ENCODE results near the gene POLE3.
"Not testable (repeated sequence)": the region's sequence is repeated elsewhere in the genome, so short reads cannot be mapped to it uniquely, and the experiment has no call there.

The POLE3 gene

DNA sequence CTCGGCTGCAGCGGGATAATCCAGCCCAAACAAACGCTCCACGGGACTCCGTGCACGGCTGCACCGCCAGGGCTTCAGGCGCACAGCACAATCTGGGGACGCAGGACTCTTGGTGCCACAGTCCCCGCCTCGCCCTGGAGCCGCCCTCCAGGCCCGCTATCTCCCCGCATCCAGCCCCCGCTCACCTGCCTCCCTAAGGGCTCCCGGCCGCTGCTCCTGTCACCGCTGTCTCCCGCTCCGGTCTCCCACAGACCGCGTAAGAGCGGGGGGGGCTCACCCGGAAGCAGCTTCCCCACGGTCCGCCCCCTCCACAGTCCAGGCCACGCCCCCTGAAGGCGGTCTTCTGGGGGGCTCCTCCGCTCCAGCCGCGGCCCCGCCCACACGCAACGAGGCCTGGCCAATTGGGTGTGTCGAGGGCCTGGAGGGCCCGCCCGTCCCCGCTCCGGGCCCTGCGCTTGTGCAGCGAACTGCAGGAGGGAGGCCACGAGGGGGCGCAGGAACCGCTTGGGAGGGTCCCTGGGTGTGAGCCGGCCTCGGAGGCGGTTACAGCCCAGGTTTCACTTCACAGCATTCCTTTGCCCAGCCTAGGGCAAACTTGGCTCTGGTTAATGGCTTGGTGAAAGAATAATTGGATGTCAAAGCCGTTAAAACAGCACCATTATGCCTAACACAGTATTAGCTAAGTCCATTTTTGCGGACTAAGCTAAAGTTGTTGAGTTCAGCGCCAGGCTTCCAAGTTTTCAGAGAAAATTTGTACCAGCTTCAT, 9.3 kb downstream of the POLE3 start, which contains the start of gene ALAD:
Gene ALAD, minus strand, starts transcription at position 258 of the 766 bp plus-strand sequence. CDS start 7,725 bp downstream, outside the sequence.
- peak; percentile 98 for DNase-seq

DNA sequence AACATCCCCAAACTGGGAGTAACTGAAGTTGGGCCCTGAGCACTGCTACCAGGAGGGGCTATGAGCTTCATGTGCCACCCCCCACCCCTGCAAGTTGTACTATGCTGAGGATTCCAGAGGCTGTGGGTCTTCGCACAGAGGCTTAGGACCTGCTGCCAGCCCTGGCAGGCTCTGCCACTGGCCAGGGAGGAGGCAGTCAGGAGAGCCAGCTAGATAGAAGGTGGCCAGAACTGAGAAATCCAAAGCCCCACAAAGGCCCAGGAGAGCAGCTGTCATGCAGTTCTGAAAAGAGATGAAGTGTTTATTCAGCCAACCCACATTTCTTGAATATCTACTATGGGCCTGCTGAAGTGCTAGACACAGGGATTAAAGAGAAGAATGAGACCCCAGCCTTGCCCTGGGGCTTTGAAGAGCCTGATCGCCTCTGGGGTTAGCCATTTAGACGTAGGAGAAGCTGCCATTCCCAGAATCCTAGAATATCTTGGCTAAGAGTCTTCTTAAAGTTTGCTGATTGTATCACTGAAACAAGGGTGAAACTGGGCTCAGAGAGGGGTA, 10.8 kb downstream of the POLE3 start:
- DNase-seq: no peak

DNA sequence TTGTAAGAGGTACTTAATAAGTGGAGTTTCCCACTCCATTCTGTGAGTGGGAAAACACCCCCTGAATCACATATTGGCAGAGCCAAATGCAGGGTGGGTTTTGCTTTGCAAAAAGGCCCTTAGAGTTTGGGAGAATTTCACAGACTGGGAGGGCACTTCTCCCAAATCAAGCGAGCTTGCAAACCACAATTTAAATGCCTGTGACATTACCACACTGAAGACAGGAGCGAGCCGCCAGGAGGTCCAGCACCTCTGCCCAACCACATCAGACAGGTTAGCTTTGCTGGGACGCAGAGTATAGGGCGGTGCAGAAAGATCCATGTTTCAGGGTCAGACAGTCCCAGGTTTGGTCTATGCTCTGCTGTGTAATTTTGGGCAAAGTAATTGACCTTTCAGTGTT, 11.7 kb downstream of the POLE3 start:
- DNase-seq: no peak

DNA sequence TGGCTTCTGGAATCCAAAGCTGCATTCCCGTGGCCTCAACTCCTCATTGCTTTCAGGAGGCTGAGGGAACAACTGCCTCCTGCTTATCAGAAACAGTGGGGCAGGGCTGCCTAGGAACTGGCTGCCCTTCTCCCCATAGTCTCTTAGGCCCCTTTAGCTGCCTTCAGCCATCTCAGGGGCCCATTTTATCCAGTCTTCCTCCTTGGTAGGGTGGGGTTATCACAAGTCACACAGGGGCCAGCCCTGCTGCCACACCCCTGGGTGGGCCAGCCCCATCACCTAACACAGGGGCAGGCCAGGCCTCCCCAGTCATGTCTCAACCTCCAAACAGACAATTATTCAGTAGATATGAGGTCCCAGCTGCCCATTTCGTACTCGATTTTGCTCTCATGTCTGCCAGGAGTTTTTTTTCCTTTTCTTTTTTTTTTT, 13.3 kb downstream of the POLE3 start:
- peak; percentile 27 for DNase-seq

DNA sequence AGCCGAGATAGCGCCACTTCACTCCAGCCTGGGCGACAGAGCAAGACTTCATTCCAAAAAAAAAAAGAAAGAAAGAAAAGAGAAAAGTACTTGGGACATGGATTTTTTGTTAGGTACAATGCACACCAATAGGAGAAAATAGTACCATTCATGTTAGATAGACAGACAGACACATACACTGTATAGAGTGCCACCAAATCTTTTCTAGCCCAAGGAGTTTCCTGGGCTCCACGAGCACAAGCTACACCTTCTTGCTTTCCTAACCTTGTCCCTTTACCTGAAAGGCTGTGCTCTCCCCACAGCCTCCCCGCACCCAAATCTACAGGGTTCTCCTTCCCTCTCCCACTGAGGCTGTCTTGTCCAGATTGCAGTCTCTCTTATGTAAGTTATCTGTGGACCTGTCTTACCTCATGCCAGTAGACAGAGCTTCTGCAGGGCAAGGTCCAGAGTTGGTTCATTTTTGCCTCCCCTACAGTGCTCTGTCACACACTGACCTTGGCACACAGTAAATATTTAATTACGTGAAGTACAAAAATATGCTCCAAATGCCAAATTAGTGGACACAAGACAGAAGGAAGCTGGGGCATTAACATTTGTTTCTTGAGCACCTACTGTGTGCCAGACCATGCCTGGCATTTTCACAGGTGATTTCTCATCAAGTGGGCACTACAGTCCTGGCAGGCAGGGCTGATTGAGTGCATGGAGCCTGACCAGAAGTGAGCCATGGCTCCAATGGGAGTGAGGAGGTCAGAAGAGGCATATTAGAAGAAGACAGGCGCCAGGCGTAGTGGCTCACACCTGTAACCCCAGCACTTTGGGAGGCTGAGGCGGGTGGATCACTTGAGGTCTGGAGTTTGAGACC, 15.2 kb downstream of the POLE3 start:
- DNase-seq: no peak

DNA sequence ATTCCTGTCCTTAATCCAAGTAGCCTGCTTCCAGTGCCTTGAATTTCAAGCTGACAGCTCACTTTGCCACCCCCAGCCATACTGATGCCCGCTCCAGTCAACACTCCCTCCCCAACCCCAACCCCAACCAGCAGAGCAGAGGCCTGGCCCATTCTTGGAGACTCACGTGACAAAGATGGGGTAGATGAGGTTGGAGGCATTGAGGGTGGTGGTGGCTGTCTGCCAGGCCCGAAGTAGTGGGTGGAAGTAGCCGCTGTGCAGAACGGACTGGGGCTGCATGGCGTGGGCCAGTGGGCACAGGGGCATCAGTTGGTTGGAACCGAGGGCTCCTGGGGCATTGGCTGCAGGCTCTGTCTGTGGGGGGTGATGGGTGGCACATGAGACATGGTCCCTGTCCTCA, 17.2 kb downstream of the POLE3 start:
- no peak for DNase-seq

DNA sequence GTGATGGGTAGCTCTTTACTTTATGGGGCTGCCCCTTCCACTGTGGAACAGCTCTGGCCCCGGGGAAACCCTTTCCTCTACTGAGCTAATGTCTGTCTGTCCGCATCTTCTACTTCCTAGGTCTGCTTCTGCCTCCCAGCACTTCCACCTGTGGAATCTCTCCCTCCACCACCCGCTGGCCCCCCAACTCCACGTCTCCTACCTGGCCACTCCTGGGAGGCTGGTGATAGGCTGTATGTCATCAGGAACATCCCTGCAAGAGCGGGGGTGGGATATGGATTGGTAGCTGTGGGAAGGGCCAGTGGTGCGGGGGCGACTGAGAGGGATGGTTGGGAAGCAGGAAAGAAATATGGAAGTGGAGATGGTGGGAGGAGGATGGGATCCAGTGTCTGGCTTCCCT, 18.6 kb downstream of the POLE3 start:
- no peak for DNase-seq

DNA sequence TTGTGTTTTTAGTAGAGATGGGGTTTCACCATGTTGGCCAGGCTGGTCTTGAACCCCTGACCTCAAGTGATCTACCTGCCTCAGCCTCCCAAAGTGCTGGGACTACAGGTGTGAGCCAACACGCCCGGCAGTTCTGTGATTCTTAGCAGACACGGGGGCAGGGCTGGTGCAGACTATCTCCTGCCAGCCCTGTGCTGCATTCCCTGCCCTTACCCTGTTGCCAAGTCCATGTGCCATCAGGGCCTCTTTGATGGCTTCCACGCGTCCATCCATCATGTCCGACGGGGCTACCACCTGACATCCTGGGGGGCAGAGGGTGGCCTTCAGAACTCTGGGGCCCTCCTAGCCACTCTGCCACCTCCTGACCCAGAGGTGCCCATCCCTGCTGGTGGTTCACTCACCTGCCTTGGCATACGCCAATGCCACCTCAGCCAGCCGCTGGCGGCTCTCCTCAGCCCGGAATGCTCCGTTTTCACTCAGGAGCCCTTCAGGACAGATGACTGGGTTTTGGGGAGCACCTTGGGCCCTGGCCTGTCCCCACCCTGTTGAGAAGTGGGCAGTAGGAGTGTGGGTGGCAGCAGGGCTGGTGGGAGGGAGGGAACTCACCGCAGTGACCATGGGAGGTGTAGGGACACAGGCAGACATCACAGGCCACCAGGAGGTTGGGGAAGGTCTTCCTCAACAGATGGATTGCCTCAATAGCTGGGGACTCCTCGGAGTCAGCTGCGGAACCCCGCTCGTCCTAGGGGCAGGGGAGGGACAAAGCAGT, 20.1 kb downstream of the POLE3 start:
- no peak for DNase-seq

DNA sequence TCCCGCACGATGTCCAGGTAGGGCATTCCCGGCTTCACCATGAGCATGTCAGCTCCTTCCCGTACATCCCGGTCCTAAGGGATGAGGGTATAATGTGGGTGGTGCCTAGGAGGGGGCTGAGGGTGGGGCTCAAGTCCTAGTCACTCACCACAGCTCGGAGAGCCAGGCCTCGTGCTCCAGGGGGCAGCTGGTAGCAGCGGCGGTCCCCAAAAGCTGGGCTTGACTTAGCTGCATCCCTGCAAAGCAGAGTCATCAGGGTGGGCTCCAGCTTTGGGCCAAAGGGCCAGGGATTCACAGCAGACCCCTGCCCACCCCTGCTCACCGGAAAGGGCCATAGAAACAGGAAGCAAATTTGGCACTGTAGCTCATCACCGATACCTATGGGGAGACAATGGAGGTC, 21.0 kb downstream of the POLE3 start:
- no peak for DNase-seq

DNA sequence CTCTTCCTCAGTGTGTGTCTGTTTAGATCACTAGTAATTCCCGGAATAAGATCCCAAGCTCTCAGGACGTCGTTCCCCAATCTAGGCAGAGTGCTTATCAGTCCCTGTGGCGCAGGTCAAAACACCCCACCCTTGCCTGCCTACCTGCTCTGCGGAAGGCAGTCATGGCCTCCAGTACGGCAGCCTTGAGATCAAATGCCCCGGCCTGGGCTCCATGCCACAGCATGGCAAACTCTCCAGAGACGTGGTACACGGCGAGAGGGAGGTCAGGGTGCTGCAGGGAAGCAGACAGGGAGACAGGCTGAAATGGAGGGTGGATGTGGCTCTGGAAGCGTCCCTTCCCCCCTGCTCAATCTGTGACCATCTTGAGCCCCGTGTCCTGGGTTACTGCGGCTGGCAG, 21.6 kb downstream of the POLE3 start:
- DNase-seq: no peak

DNA sequence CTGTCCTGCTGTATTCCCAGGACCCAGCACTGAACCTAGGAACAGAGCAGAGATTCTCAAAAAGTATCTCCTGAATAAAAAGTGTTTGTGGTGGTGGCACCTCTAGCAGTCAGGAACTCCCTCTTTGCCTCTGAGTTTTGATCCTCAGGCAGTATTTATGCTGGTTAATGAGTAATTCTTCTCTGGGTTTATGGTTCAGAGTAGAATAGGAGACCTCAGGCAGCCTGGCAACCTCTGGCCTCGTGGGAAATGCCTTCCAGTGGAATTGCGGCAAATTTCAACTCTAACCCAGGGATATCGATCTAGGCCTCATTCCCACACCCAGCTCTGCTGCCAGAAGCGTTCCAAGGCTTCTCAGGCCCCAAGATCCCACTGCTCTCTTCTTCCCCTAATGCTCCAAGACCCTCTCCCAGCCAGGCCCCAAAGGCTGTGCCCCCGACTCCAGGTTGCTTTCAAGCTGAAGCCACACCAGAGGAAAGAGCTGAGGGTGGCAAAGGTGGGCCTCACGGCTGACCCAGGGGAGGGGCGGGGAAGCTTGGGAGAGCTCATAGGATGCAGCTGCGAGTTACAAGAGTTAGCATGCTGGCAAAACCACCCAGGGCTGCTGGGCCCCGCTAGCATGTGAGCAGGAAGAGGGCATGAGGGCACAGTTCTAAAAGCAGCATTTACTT, 22.8 kb downstream of the POLE3 start:
- no peak for DNase-seq

DNA sequence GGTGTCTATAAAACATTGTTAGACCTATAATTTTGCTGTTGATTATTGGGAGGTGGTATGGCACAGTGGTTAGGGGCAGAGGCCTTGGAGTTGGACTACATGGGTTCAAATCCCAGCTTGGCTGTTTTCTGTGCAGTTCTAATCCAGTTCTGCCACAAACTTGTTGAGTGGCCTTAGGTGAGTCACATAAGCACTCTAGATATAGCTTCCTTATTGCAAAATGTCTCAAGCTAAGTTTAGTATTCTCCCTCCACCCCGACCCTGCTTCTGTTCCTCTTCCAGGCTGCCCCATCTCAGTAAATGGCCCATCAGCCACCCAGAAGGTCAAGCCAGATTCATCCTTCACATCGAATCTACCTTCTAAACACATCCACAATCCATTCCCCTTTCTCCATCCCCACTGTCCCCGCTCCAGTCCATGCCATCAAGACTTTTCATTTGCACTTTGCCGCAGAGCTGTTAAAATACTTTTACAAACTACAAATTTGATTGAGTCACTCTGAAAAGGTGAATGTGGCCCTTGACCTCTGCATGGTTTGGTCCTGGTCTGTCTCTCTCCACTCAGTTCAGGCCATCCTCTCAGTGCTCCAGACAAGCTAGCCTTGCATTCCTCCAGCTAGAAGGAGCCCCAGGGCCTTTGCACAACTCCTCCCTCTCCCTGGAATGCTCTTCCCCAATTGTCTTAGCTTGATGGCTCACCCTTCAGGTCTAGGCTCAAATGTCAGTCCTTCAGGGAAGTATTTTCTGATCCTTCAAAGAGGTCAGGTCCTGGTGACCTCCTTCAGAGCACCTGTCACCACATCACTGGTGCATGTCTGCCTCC, 23.7 kb downstream of the POLE3 start:
- DNase-seq: no peak

DNA sequence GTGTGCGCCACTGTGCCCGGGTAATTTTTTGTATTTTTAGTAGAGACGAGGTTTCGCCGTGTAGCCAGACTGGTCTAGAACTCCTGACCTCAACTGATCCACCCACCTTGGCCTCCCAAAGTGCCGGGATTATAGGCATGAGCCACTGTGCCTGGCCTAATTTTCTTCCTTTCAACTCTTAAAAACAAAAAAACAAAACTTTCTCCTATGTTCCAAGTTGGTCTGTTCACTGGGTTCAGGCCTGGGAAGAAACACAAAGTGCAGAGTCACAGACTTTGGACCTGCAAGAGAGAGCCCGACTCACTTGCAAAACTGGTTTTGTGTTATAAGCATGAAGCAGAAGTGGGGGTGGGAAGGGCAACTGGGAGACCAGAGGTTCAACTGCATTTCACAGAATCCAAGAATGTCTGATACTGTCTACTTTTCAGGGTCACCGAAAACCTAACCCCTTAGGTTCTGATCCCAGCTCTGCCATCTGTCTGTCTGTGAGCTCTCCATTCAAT, 28.5 kb downstream of the POLE3 start:
- no peak for DNase-seq

DNA sequence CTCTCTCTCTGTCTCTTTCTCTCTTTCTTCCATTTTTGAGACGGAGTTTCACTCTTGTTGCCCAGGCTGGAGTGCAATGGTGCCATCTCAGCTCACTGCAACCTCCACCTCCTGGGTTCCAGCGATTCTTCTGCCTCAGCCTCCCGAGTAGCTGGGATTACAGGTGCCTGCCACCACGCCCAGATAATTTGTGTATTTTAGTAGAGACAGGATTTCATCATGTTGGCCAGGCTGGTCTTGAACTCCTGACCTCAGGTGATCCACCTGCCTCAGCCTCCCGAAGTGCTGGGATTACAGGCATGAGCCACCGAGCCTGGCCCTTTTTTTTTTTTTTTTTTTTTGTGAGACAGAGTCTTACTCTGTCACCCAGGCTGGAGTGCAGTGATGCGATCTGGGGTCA, 29.0 kb downstream of the POLE3 start:
- DNase-seq: not testable (repeated sequence)

DNA sequence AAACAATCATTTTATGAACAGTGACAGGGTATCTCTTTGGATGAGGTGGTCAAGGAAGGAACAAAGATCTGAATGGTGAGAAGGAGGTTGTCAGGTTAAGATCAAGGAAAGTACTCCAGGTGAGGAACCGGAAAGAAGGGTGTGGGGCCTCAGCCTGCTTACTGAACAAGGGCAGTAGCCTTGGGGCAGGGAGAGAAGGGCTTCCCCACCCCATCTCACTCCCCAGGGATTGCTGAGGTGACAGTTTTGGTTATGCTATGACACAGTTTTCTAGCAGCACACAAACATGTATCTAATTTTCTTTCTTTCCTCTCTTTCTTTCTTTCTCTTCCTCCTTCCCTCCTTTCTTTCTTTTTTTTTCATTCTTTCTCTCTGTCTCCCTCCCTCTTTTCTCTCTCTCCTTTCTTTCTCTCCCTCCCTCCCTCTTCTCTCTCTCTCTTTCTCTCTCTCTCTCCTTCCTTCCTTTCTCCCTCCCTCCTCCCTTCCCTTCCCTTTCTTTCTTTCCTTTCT, 29.6 kb downstream of the POLE3 start:
- DNase-seq: no peak

DNA sequence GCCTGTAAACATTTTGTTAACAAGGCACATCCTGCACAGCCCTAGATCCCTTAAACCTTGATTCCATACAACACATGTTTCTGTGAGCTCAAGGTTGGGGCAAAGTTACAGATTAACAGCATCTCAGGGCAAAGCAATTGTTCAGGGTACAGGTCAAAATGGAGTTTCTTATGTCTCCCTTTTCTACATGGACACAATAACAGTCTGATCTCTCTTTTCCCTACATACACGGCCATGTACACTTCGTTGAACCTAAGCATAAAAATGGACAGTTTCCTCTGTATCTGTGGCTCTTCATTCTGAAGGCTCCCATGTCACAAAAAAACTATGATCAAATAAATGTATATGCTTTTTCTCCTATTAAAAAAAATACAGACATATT, 30.7 kb downstream of the POLE3 start:
- DNase-seq: peak; percentile 24

DNA sequence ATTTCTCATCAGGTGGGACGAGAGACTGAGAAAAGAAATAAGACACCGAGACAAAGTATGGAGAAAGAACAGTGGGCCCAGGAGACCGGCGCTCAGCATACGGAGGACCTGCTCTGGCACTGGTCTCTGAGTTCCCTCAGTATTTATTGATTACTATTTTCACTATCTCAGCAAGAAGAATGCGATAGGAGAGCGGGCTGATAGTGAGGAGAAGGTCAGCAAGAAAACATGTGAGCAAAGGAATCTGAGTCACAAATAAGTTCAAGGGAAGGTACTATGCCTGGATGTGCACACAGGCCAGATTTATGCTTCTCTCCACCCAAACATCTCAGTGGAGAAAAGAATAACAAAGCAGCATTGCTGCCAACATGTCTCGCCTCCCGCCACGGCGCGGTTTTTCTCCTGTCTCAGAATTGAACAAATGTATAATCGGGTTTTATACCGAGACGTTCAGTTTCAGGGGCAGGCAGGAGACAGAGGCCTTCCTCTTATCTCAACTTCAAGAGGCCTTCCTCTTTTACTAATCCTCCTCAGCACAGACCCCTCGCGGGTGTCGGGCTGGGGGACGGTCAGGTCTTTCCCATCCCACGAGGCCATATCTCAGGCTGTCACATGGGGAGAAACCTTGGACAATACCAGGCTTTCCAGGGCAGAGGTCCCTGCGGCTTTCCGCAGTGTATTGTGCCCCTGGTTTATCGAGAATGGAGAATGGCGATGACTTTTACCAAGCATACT, 31.2 kb downstream of the POLE3 start:
- DNase-seq: peak; percentile 92

DNA sequence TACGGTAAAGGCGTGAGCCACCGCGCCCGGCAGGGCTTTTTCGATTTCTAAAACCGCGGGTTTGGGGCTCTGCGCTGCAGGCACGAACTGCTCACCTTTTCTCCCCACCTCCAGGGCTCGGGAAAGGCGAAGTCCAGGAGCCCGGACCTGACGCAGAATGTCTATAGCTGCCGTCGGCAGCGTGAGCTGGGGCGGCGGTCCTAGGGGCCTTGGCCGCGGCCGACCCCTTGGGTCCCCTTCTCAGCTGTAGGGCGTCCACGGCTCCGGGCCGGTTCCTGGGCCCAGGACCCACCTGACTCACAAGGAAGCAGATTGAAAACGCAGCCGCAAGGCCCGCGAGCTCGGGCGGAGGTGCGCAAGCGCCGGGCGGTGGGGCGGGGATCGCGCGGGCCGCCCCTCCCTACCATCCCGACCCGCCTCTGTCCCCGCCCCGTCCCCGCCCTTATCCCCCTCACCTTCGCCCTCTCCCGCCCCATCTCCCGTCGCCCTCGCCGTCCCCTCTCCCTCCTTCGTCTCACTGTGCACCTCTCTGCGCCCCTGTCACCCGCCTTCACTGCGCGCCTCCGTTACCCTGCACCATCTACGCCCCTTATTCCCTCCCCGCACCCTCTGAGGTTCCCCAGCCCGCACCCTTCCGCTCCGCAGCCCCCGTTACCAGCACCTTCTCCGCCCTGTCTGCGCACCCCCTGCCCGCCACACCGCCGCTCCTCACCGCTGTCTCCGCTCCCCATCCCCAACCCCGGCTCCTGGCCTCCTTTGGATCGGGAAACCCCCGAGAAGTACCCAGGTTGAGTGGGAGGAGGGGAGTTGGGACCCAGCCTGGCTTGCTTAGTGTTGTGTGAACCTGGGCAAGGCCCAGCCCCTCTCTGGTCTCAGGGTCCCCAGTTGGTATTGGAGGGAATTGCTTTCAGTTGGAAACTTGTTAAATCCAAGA, 33.6 kb downstream of the POLE3 start, which contains the start of gene HDHD3:
Gene HDHD3, minus strand, starts transcription at position 353 of the 934 bp plus-strand sequence. CDS start 2,632 bp downstream, outside the sequence.
- DNase-seq: peak; percentile 25

Data from OCI-M1 (cell line).